Fibroblast of lung (primary cell): Measurements from ENCODE around the gene GRAMD1A.

Experiments used
- CTCF ChIP-seq, 2 donors: IDR thresholded peaks in 1 of 2; conservative IDR thresholded peaks in 1 of 2; 1 replicate in 1 of 2; 2 replicates in 1 of 2; pipeline ENCODE4 v1.5.1; 2011 to 2012; ENCODE audit warnings: low read length in 2 of 2, control low read depth in 1 of 2, inconsistent platforms in 1 of 2, low read depth in 1 of 2, mild to moderate bottlenecking in 1 of 2
- EZH2 ChIP-seq: IDR thresholded peaks from 2 replicates; pipeline ENCODE4 v1.5.1; 2012; ENCODE audit warnings: low read length, control low read depth, mild to moderate bottlenecking; ENCODE audit errors: missing control alignments

GRCh38 chr19:34969721-34970120 lies 30.4 kb upstream of the GRAMD1A start:
- TF ChIP-seq CTCF (conservative IDR thresholded peaks at IDR 0.05 in 1 of 2, IDR thresholded peaks at IDR 0.05 in 1 of 2; ENCODE audit: low read depth in 1 of 2, low read length in 2 of 2) (no peak), EZH2 (no peak)
